PFSK-1 (cell line): ENCODE measurements around the gene PRRX1.

Experiments used
- FOXP2 ChIP-seq: optimal IDR thresholded peaks from 2 replicates; pipeline ENCODE3; 2011; ENCODE audit warnings: borderline replicate concordance, control low read depth, inconsistent platforms; ENCODE audit not compliant: insufficient read depth; ENCODE audit errors: extremely low read length, extremely low read depth
- POLR2AphosphoS5 ChIP-seq: IDR thresholded peaks from 2 replicates; pipeline ENCODE4 v1.6.1; 2012; ENCODE audit warnings: low read depth, mild to moderate bottlenecking, control low read depth, low read length, moderate library complexity
- SIN3A ChIP-seq: IDR thresholded peaks from 2 replicates; pipeline ENCODE4 v1.6.1; 2012; ENCODE audit warnings: mild to moderate bottlenecking, low read length, moderate library complexity, borderline replicate concordance; ENCODE audit not compliant: insufficient read depth
- TAF1 ChIP-seq: IDR thresholded peaks from 2 replicates; pipeline ENCODE4 v1.6.1; 2012; ENCODE audit warnings: low read length, control low read depth, borderline replicate concordance; ENCODE audit not compliant: insufficient read depth
- TF ChIP-seq, protein P1 (sequence below), 2 experiments: IDR thresholded peaks; 2 replicates each; pipeline versions ENCODE4 v1.6.1 to v1.8.0; 2011 to 2012; ENCODE audit warnings: low read depth in 2 of 2, low read length in 2 of 2, control low read depth in 1 of 2, inconsistent platforms in 1 of 2, mild to moderate bottlenecking in 1 of 2, moderate library complexity in 1 of 2; ENCODE audit not compliant: insufficient read depth in 1 of 2

Gene PRRX1

DNA sequence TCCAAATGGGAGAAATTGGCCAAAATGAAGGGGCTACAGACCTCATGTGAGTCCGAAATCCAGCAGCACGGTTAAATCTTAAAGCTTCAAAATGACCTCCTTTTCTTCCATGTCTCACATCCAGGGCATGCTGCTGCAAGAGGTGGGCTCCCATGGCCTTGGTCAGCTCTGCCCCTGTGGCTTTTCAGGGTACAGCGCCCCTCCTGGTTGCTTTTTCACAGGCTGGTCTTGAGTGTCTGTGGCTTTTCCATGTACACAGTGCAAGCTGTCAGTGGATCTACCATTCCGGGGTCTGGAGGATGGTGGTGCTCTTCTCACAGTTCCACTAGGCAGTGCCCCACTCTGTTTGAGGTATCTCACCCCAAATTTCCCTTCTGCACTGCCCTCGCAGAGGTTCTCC is 78.7 kb downstream of the PRRX1 start:
- TF ChIP-seq, protein P1, sequence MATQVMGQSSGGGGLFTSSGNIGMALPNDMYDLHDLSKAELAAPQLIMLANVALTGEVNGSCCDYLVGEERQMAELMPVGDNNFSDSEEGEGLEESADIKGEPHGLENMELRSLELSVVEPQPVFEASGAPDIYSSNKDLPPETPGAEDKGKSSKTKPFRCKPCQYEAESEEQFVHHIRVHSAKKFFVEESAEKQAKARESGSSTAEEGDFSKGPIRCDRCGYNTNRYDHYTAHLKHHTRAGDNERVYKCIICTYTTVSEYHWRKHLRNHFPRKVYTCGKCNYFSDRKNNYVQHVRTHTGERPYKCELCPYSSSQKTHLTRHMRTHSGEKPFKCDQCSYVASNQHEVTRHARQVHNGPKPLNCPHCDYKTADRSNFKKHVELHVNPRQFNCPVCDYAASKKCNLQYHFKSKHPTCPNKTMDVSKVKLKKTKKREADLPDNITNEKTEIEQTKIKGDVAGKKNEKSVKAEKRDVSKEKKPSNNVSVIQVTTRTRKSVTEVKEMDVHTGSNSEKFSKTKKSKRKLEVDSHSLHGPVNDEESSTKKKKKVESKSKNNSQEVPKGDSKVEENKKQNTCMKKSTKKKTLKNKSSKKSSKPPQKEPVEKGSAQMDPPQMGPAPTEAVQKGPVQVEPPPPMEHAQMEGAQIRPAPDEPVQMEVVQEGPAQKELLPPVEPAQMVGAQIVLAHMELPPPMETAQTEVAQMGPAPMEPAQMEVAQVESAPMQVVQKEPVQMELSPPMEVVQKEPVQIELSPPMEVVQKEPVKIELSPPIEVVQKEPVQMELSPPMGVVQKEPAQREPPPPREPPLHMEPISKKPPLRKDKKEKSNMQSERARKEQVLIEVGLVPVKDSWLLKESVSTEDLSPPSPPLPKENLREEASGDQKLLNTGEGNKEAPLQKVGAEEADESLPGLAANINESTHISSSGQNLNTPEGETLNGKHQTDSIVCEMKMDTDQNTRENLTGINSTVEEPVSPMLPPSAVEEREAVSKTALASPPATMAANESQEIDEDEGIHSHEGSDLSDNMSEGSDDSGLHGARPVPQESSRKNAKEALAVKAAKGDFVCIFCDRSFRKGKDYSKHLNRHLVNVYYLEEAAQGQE (IDR thresholded peaks at IDR 0.05; ENCODE audit: insufficient read depth in 1 of 2, low read depth in 2 of 2, low read length in 2 of 2): no peak
- TF ChIP-seq POLR2AphosphoS5: no peak
- no peak for TF ChIP-seq FOXP2
- TF ChIP-seq TAF1: no peak

GRCh38 chr1:170743083-170743482 is 79.2 kb downstream of the PRRX1 start:
- TF ChIP-seq POLR2AphosphoS5 (no peak), FOXP2 (no peak), TAF1 (no peak), SIN3A (no peak)
- TF ChIP-seq, protein P1 (IDR thresholded peaks at IDR 0.05; ENCODE audit: insufficient read depth in 1 of 2, low read depth in 2 of 2, low read length in 2 of 2): no peak

DNA sequence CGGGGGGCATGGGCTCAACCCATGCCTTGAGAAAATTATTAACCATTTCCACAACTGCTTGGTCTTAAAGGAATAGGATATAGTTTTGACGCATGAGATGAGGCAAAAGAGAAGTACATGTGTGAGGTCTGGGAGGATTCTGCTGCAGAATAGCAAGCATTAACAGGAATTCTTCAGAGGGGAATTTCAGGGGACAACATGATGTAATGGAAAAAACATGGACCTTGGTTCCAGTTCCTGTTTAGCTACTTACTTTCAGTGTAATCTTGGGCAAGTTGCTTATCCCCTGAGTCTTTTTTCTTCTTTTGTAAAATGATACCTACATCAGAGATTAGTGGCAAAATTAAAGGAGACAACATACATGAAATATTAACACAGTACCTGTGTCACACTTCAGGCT is 85.6 kb downstream of the PRRX1 start:
- TF ChIP-seq POLR2AphosphoS5 (no peak), SIN3A (no peak), FOXP2 (no peak), TAF1 (no peak)
- TF ChIP-seq, protein P1 (IDR thresholded peaks at IDR 0.05; ENCODE audit: insufficient read depth in 1 of 2, low read depth in 2 of 2, low read length in 2 of 2): no peak

DNA sequence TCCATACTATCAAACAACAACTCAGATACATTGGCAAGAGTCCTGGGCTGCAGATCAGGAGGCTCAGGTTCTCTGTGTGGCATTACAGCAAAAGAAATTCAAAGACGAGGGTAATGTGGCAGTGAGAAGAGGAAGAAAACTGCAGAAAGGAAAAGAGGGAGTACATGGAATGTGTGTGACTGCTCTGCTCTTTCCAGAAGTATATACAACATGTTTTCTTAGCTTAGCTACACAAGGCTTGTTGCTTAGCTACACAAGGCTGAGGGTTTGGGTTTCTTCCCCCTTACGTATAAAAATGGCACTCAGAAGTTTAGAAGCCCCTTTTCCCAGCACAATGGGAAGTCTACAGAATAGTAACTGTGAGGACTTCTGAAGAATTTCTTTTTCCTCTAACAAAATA is 86.0 kb downstream of the PRRX1 start:
- no peak for TF ChIP-seq TAF1
- TF ChIP-seq, protein P1 (IDR thresholded peaks at IDR 0.05; ENCODE audit: insufficient read depth in 1 of 2, low read depth in 2 of 2, low read length in 2 of 2): no peak
- no peak for TF ChIP-seq FOXP2
- TF ChIP-seq SIN3A: no peak
- TF ChIP-seq POLR2AphosphoS5: no peak

GRCh38 chr1:170755795-170756194 is 91.9 kb downstream of the PRRX1 start:
- TF ChIP-seq, protein P1 (IDR thresholded peaks at IDR 0.05; ENCODE audit: insufficient read depth in 1 of 2, low read depth in 2 of 2, low read length in 2 of 2): no peak
- TF ChIP-seq FOXP2: no peak
- TF ChIP-seq SIN3A: no peak
- no peak for TF ChIP-seq TAF1
- TF ChIP-seq POLR2AphosphoS5: no peak
